Esophagus squamous epithelium (tissue), 5 donors: ENCODE results near the gene VEPH1. TPM values are rescaled to one million over a fixed set of nuclear protein-coding genes. Genes with fewer than 3 reads are reported as not detected.
A peak's percentile ranks its signal among the peaks of the same experiment; 100 is the strongest.

Source experiments
- DNase-seq: peaks from one replicate; lab custom pipeline; 2025; lab: John Stamatoyannopoulos, UW
- H3K27ac ChIP-seq, 4 donors: fragments of 200-600 bp; sonication (generic); one replicate each; pipeline ENCODE4 v1.5.1; 2016 to 2019; ENCODE audit warnings: mild to moderate bottlenecking in 1 of 4
- H3K27me3 ChIP-seq, 4 donors: fragments of 200-600 bp; sonication (generic); 1 replicate in 3 of 4; 2 replicates in 1 of 4; pipeline versions ENCODE4 v1.5.1 to v1.6.0; 2017 to 2021; ENCODE audit warnings: antibody characterized with exemption in 1 of 4
- H3K36me3 ChIP-seq, 3 donors: fragments of 200-600 bp; sonication (generic); one replicate each; pipeline ENCODE4 v1.5.1; 2016 to 2019
- H3K4me1 ChIP-seq, 3 donors: fragments of 200-600 bp; sonication (generic); one replicate each; pipeline ENCODE4 v1.5.1; 2017 to 2019
- H3K4me3 ChIP-seq, 4 donors: fragments of 200-600 bp; sonication (generic); 1 replicate in 3 of 4; 2 replicates in 1 of 4; pipeline ENCODE4 v1.5.1; 2016 to 2019; ENCODE audit warnings: mild to moderate bottlenecking in 2 of 4, moderate library complexity in 1 of 4
- H3K9me3 ChIP-seq, 3 donors: fragments of 200-600 bp; sonication (generic); one replicate each; pipeline ENCODE4 v1.5.1; 2016 to 2019
- CTCF ChIP-seq, 6 experiments: fragments of 450-650 bp in 4 of 6; fragments of 200-600 bp in 2 of 6; sonication (generic) in 2 of 6; IDR thresholded peaks; one replicate each; pipeline ENCODE4 v1.5.1; 2016 to 2019; ENCODE audit warnings: antibody characterized with exemption in 6 of 6, mild to moderate bottlenecking in 4 of 6, moderate library complexity in 4 of 6
- POLR2A ChIP-seq, 4 donors: fragments of 450-650 bp; IDR thresholded peaks; one replicate each; pipeline ENCODE4 v1.6.1; 2017; ENCODE audit warnings: antibody characterized with exemption in 4 of 4, mild to moderate bottlenecking in 4 of 4, moderate library complexity in 3 of 4
- WGBS, 2 donors: methylation state at CpG; one replicate each; pipeline ENCODE4 v1.1.5; 2018; 5-methylcytosine and 5-hydroxymethylcytosine counted together
- intact Hi-C: fragments of 100-400 bp; cut with DNase I; formaldehyde crosslinking; loops from one replicate; pipeline ENCODE4 v1.15.0; 2022
- total RNA-seq, 4 donors: library from RNA; depleted of rRNA; stranded (reverse); fragments of >200 nt; gene quantifications; one replicate each; pipeline ENCODE4 v1.1.0, GENCODE V29; 2016
- donor health status: DM: yes; HTN: yes; CAD: no.

Gene VEPH1
- total RNA-seq, 4 donors from 2014 or later, result not detected

- Histone ChIP-seq H3K9me3 (no peaks in the 10 kb centered on the region), H3K4me1 (peaks cover 0 to under 1% (median 0%) of the 10 kb centered on the region in 3 donors), H3K27me3 (peaks cover 0 to 13% (median 0%) of the 10 kb centered on the region in 4 donors), H3K4me3 (no peak overlapping the region), H3K36me3 (no peaks in the 10 kb centered on the region), H3K27ac (no peak overlapping the region)
- TF ChIP-seq POLR2A (IDR thresholded peaks at IDR 0.05), result no peak
- TF ChIP-seq CTCF (IDR thresholded peaks at IDR 0.05), result peak; percentile 20 to 59 (median 37)
- WGBS, 2 donors, result 58 to 69% methylated on average over 5 of the region's 5 CpGs
- DNase-seq, result no peak
- intact Hi-C loops, result loop anchor here (5.0 kb wide), 1 partner anchor 292 kb away; no protein-coding TSS in a partner anchor
These were observed 9.3 kb downstream of the VEPH1 start for GRCh38 chr3:157493627-157494550.

GRCh38 chr3:157491136-157491535 is 12.1 kb downstream of the VEPH1 start:
- 68 to 87% methylated on average over 2 of the region's 2 CpGs for WGBS, 2 donors
- Histone ChIP-seq H3K4me3 (no peak overlapping the region), H3K27ac (no peak overlapping the region), H3K27me3 (no peaks in the 10 kb centered on the region), H3K9me3 (no peaks in the 10 kb centered on the region), H3K36me3 (no peaks in the 10 kb centered on the region), H3K4me1 (no peaks in the 10 kb centered on the region)
- intact Hi-C loops, result loop anchor here (5.0 kb wide), 1 partner anchor 289 kb away; no protein-coding TSS in a partner anchor
- DNase-seq, result no peak
- TF ChIP-seq POLR2A (IDR thresholded peaks at IDR 0.05) (no peak), CTCF (IDR thresholded peaks at IDR 0.05) (no peak)

GRCh38 chr3:157488144-157488543 is 15.1 kb downstream of the VEPH1 start:
- DNase-seq, result no peak
- no peak for TF ChIP-seq POLR2A (IDR thresholded peaks at IDR 0.05)
- no peak for TF ChIP-seq CTCF (IDR thresholded peaks at IDR 0.05)
- no peaks in the 10 kb centered on the region for H3K27me3 ChIP-seq
- H3K27ac ChIP-seq, result no peak overlapping the region
- no peak overlapping the region for H3K4me3 ChIP-seq
- no peaks in the 10 kb centered on the region for H3K4me1 ChIP-seq
- no peaks in the 10 kb centered on the region for H3K9me3 ChIP-seq
- intact Hi-C loops, result no loop called here
- H3K36me3 ChIP-seq, result no peaks in the 10 kb centered on the region

- WGBS, 2 donors, result 75 to 89% methylated on average over 1 of the region's 1 CpG
- TF ChIP-seq CTCF (IDR thresholded peaks at IDR 0.05), result no peak
- no peak for TF ChIP-seq POLR2A (IDR thresholded peaks at IDR 0.05)
- Histone ChIP-seq H3K27ac (no peak overlapping the region), H3K4me3 (no peak overlapping the region), H3K27me3 (no peaks in the 10 kb centered on the region), H3K9me3 (no peaks in the 10 kb centered on the region), H3K4me1 (no peaks in the 10 kb centered on the region), H3K36me3 (no peaks in the 10 kb centered on the region)
- intact Hi-C loops, result no loop called here
- DNase-seq, result no peak
These were observed 15.9 kb downstream of the VEPH1 start for GRCh38 chr3:157487339-157487738.
